ENCODE measurements around the gene TRAFD1. TPM values are rescaled to one million over a fixed set of nuclear protein-coding genes. Genes with fewer than 3 reads are reported as not detected.

The TRAFD1 gene
- total RNA-seq, 4 donors from 2014 or later: 24.7 to 32.9 (median 27.4) TPM

- H3K9me3 ChIP-seq: no peaks in the 10 kb centered on the region
- no peaks in the 10 kb centered on the region for H3K36me3 ChIP-seq
- TF ChIP-seq POLR2A (IDR thresholded peaks at IDR 0.05): no peak
- TF ChIP-seq CTCF (IDR thresholded peaks at IDR 0.05): no peak
- TF ChIP-seq EP300 (IDR thresholded peaks at IDR 0.05): no peak
- peaks cover 0 to 38% (median 13%) of the 10 kb centered on the region in 4 donors for H3K4me1 ChIP-seq
- DNase-seq (ENCODE audit: low spot score in 2 of 2): no peak
- 90 to 94% methylated on average over 6 of the region's 6 CpGs for WGBS, 2 donors
- H3K27ac ChIP-seq: no peak overlapping the region
- H3K27me3 ChIP-seq: no peaks in the 10 kb centered on the region
- no peak overlapping the region for H3K4me3 ChIP-seq
Observed at GRCh38 chr12:112112409-112113133, 12.8 kb upstream of the TRAFD1 start.

- Histone ChIP-seq H3K4me1 (peaks cover 0 to 29% (median 7%) of the 10 kb centered on the region in 4 donors), H3K36me3 (no peaks in the 10 kb centered on the region), H3K4me3 (no peak overlapping the region), H3K27ac (no peak overlapping the region), H3K9me3 (no peaks in the 10 kb centered on the region), H3K27me3 (no peaks in the 10 kb centered on the region)
- WGBS, 2 donors: 91 to 92% methylated on average over 6 of the region's 6 CpGs
- TF ChIP-seq CTCF (IDR thresholded peaks at IDR 0.05) (no peak), EP300 (IDR thresholded peaks at IDR 0.05) (no peak), POLR2A (IDR thresholded peaks at IDR 0.05) (no peak)
- no peak for DNase-seq (ENCODE audit: low spot score in 2 of 2)
Observed at GRCh38 chr12:112115259-112116045, 9.9 kb upstream of the TRAFD1 start.

- H3K9me3 ChIP-seq: no peaks in the 10 kb centered on the region
- peak overlapping the region in 3 of 4 donors; percentile 1 to 23 (median 5) for H3K4me3 ChIP-seq
- peak overlapping the region; percentile 54 to 88 (median 72) for H3K27ac ChIP-seq
- WGBS, 2 donors: 35 to 39% methylated on average over 7 of the region's 7 CpGs
- no peaks in the 10 kb centered on the region for H3K27me3 ChIP-seq
- no peaks in the 10 kb centered on the region for H3K36me3 ChIP-seq
- TF ChIP-seq CTCF (IDR thresholded peaks at IDR 0.05): no peak
- peak in 1 of 2 donors; percentile 22 for TF ChIP-seq POLR2A (IDR thresholded peaks at IDR 0.05)
- peaks cover 0 to 23% (median 7%) of the 10 kb centered on the region in 4 donors for H3K4me1 ChIP-seq
- peak; percentile 27 to 56 for DNase-seq (ENCODE audit: low spot score in 2 of 2)
Observed at GRCh38 chr12:112116232-112117060, 8.9 kb upstream of the TRAFD1 start.

GRCh38 chr12:112117685-112118084, 7.7 kb upstream of the TRAFD1 start:
- Histone ChIP-seq H3K36me3 (no peaks in the 10 kb centered on the region), H3K9me3 (no peaks in the 10 kb centered on the region), H3K4me3 (no peak overlapping the region), H3K4me1 (peaks cover 0 to 36% (median 11%) of the 10 kb centered on the region in 4 donors), H3K27ac (peak overlapping the region in 1 of 4 donors; percentile 64), H3K27me3 (no peaks in the 10 kb centered on the region)
- WGBS, 2 donors: 91 to 92% methylated on average over 8 of the region's 8 CpGs
- DNase-seq (ENCODE audit: low spot score in 2 of 2): no peak
- no peak for TF ChIP-seq CTCF (IDR thresholded peaks at IDR 0.05)
- no peak for TF ChIP-seq EP300 (IDR thresholded peaks at IDR 0.05)
- TF ChIP-seq POLR2A (IDR thresholded peaks at IDR 0.05): no peak
